ENCODE data around the gene NCBP2L. TPM values are rescaled to one million over a fixed set of nuclear protein-coding genes. Genes with fewer than 3 reads are reported as not detected.
"Not testable (repeated sequence)": the region's sequence is repeated elsewhere in the genome, so short reads cannot be mapped to it uniquely, and the experiment has no call there.

Gene NCBP2L
- total and polyA plus RNA-seq, 2 donors (not counting 3 experiments of a cell fraction or from before 2014, with no cell fraction given): not detected

DNA sequence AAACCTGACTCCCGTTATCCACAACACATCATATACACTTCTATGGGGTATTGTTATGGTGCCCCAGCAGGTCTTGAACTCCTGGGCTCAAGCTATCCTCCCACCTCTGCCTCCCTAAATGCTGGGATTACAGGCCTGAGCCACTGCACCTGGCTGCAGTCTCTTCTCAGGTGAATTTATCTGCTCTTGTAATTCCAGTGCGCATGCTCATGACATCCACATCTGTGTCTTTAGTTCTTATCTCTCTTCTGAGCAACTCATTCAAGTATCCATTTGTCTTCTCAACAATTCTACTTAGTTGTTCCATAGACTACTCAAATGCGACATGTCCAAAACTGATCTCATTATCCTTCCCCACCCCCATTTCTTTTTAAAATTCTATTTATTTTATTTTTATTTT is 27.6 kb downstream of the NCBP2L start:
- ChIA-PET POLR2A (no interaction called here), CTCF (no interaction called here)
- Histone ChIP-seq H2AFZ (ENCODE audit: low read depth, low read length) (no peak overlapping the region), H3K9me1 (replicated peaks; ENCODE audit: control insufficient read depth, extremely low read depth, insufficient read depth, low read length) (no peaks in the 10 kb centered on the region), H3K27ac (ENCODE audit: insufficient read depth, low read depth, low read length) (no peak overlapping the region), H3K4me1 (ENCODE audit: control insufficient read depth, extremely low read depth, insufficient read depth, low read length) (no peaks in the 10 kb centered on the region), H3K79me2 (ENCODE audit: control insufficient read depth, insufficient read depth, low read length) (no peaks in the 10 kb centered on the region), H3K27me3 (ENCODE audit: control insufficient read depth in 2 of 2, insufficient read depth in 2 of 2, low read length in 2 of 2) (no peaks in the 10 kb centered on the region), H3K9ac (replicated peaks; ENCODE audit: extremely low read depth, insufficient read depth, low read length) (no peak overlapping the region), H4K20me1 (replicated peaks; ENCODE audit: control insufficient read depth, extremely low read depth, insufficient read depth, low read length) (no peaks in the 10 kb centered on the region), H3K36me3 (ENCODE audit: control insufficient read depth in 2 of 2, extremely low read depth in 1 of 2, insufficient read depth in 2 of 2, low read length in 2 of 2) (no peaks in the 10 kb centered on the region), H3K9me3 (replicated peaks; ENCODE audit: control insufficient read depth, insufficient read depth, low read length) (no peaks in the 10 kb centered on the region), H3K4me3 (replicated peaks in 1 of 3; ENCODE audit: insufficient read depth in 1 of 3, low read depth in 1 of 3, low read length in 3 of 3) (no peak overlapping the region), H3K4me2 (ENCODE audit: insufficient read depth, low read length) (no peak overlapping the region)
- DNase-seq (ENCODE audit: low read depth, low spot score) (no peak), FAIRE-seq (no peak)
- TF ChIP-seq POLR2A (IDR thresholded peaks at IDR 0.05; ENCODE audit: low read depth, low read length) (no peak), JUN (IDR thresholded peaks at IDR 0.05; ENCODE audit: borderline replicate concordance, insufficient read depth, insufficient read length, low read depth) (no peak), MYC (IDR thresholded peaks at IDR 0.05; ENCODE audit: low read depth, low read length) (no peak), FOS (IDR thresholded peaks at IDR 0.05; ENCODE audit: borderline replicate concordance, insufficient read depth, low read length) (no peak), POLR2AphosphoS5 (IDR thresholded peaks at IDR 0.05; ENCODE audit: insufficient read depth, low read depth, low read length) (no peak), EZH2 (IDR thresholded peaks at IDR 0.05; ENCODE audit: borderline replicate concordance, low read depth, low read length, severe bottlenecking) (no peak), GATA2 (IDR thresholded peaks at IDR 0.05; ENCODE audit: insufficient read depth, insufficient read length, low read depth, low read length) (no peak)
- TF ChIP-seq, protein P1, sequence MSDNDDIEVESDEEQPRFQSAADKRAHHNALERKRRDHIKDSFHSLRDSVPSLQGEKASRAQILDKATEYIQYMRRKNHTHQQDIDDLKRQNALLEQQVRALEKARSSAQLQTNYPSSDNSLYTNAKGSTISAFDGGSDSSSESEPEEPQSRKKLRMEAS (IDR thresholded peaks at IDR 0.05; ENCODE audit: insufficient read depth, insufficient read length): no peak
- TF ChIP-seq, protein P2, sequence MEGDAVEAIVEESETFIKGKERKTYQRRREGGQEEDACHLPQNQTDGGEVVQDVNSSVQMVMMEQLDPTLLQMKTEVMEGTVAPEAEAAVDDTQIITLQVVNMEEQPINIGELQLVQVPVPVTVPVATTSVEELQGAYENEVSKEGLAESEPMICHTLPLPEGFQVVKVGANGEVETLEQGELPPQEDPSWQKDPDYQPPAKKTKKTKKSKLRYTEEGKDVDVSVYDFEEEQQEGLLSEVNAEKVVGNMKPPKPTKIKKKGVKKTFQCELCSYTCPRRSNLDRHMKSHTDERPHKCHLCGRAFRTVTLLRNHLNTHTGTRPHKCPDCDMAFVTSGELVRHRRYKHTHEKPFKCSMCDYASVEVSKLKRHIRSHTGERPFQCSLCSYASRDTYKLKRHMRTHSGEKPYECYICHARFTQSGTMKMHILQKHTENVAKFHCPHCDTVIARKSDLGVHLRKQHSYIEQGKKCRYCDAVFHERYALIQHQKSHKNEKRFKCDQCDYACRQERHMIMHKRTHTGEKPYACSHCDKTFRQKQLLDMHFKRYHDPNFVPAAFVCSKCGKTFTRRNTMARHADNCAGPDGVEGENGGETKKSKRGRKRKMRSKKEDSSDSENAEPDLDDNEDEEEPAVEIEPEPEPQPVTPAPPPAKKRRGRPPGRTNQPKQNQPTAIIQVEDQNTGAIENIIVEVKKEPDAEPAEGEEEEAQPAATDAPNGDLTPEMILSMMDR (IDR thresholded peaks at IDR 0.05; ENCODE audit: extremely low read depth in 1 of 2, insufficient read depth in 1 of 2, low read depth in 1 of 2, low read length in 2 of 2): no peak
- intact Hi-C loops (cut with micrococcal nuclease): no loop called here
- dilution Hi-C loops (cut with MboI; ENCODE audit: extremely low pct_ligation_motif_present, low sequenced_read_pairs): no loop called here
- BruUV-seq (replicated peaks): no TSS peak

DNA sequence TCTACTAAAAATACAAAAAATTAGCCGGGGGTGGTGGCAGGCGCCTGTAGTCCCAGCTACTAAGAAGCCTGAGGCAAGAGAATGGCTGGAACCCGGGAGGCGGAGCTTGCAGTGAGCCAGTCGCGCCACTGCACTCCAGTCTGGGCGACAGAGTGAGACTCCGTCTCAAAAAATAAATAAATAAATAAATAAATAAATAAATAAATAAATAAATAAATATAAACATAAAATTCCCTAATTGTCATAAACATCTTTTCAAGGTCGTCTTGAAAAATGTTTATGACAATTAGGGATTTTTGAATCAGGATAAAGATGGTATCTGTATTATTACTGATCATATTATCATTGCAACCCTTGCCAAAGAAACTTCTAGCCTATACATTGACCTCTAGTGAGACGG is 32.5 kb downstream of the NCBP2L start:
- H3K79me2 ChIP-seq (ENCODE audit: control insufficient read depth, insufficient read depth, low read length); H3K4me3 ChIP-seq (replicated peaks in 1 of 3; ENCODE audit: insufficient read depth in 1 of 3, low read depth in 1 of 3, low read length in 3 of 3); H3K9me1 ChIP-seq (replicated peaks; ENCODE audit: control insufficient read depth, extremely low read depth, insufficient read depth, low read length); H3K27me3 ChIP-seq (ENCODE audit: control insufficient read depth in 2 of 2, insufficient read depth in 2 of 2, low read length in 2 of 2); DNase-seq (ENCODE audit: low read depth, low spot score); H2AFZ ChIP-seq (ENCODE audit: low read depth, low read length); H3K4me1 ChIP-seq (ENCODE audit: control insufficient read depth, extremely low read depth, insufficient read depth, low read length); H3K36me3 ChIP-seq (ENCODE audit: control insufficient read depth in 2 of 2, extremely low read depth in 1 of 2, insufficient read depth in 2 of 2, low read length in 2 of 2); POLR2A ChIA-PET; BruUV-seq (replicated peaks); H3K27ac ChIP-seq (ENCODE audit: insufficient read depth, low read depth, low read length); FAIRE-seq; H3K9ac ChIP-seq (replicated peaks; ENCODE audit: extremely low read depth, insufficient read depth, low read length); H3K9me3 ChIP-seq (replicated peaks; ENCODE audit: control insufficient read depth, insufficient read depth, low read length); H3K4me2 ChIP-seq (ENCODE audit: insufficient read depth, low read length); dilution Hi-C loops (cut with MboI; ENCODE audit: extremely low pct_ligation_motif_present, low sequenced_read_pairs); H4K20me1 ChIP-seq (replicated peaks; ENCODE audit: control insufficient read depth, extremely low read depth, insufficient read depth, low read length); intact Hi-C loops (cut with micrococcal nuclease): not testable (repeated sequence)
- CTCF ChIA-PET: interaction anchor here (1.0 kb wide), 1 partner anchor 23 kb away, joined by 3 read pairs; no protein-coding TSS in a partner anchor

All from endothelial cell of umbilical vein (primary cell).